Naive thymus-derived CD4-positive, alpha-beta T cell (primary cell): Measurements from ENCODE around the gene MBP. TPM values are rescaled to one million over a fixed set of nuclear protein-coding genes. Genes with fewer than 3 reads are reported as not detected.

ENCODE experiments used
- ATAC-seq: fragments of 150-1000 bp; cut with Tn5 transposase; 2 replicates; pipeline ENCODE4 v1.10.0; 2021; ENCODE audit warnings: mild to moderate bottlenecking, moderate library complexity
- CTCF ChIA-PET: fragments of 350-600 bp; sonication (Branson Sonifier 250); formaldehyde crosslinking; loops from one replicate; lab custom pipeline; 2021; ENCODE audit warnings: antibody characterized with exemption; lab: Charles Lee
- POLR2A ChIA-PET: fragments of 350-600 bp; sonication (Branson Sonifier 250); formaldehyde crosslinking; loops from one replicate; lab custom pipeline; 2021; ENCODE audit warnings: antibody characterized with exemption, inconsistent platforms; lab: Charles Lee
- DNase-seq, 9 donors: peaks; one replicate each; pipeline versions ENCODE4 v3.0.0 to v3.0.0-alpha.2; 2020 to 2022; ENCODE audit warnings: mixed read lengths in 1 of 9
- H3K27ac ChIP-seq: one replicate; pipeline ENCODE4 v1.7.0; 2013; ENCODE audit warnings: mild to moderate bottlenecking, low read depth, low read length, moderate library complexity
- H3K27me3 ChIP-seq, 2 donors: one replicate each; pipeline ENCODE4 v1.7.0; 2013; ENCODE audit warnings: low read length in 2 of 2, mild to moderate bottlenecking in 2 of 2, moderate library complexity in 2 of 2; ENCODE audit not compliant: control insufficient read depth in 2 of 2, insufficient read depth in 2 of 2
- H3K36me3 ChIP-seq, 3 experiments: 1 replicate in 2 of 3; 2 replicates in 1 of 3; pipeline ENCODE4 v1.7.0; 2013; ENCODE audit warnings: low read length in 3 of 3, mild to moderate bottlenecking in 3 of 3, moderate library complexity in 1 of 3; ENCODE audit not compliant: insufficient read depth in 3 of 3, control insufficient read depth in 2 of 3
- H3K4me1 ChIP-seq, 2 donors: one replicate each; pipeline ENCODE4 v1.7.0; 2013; ENCODE audit warnings: low read length in 2 of 2, mild to moderate bottlenecking in 2 of 2, moderate library complexity in 1 of 2; ENCODE audit not compliant: control insufficient read depth in 2 of 2, insufficient read depth in 2 of 2
- H3K4me3 ChIP-seq: 2 replicates; pipeline ENCODE4 v1.7.0; 2013; ENCODE audit warnings: mild to moderate bottlenecking, low read length
- H3K9me3 ChIP-seq, 3 experiments: 1 replicate in 2 of 3; 2 replicates in 1 of 3; pipeline ENCODE4 v1.7.0; 2013; ENCODE audit warnings: low read length in 3 of 3; ENCODE audit not compliant: control insufficient read depth in 2 of 3
- H3K27ac Mint-ChIP-seq, 9 donors: one replicate each; pipeline ENCODE4 v1.8.0; 2020 to 2022; ENCODE audit warnings: mixed read lengths in 9 of 9, mild to moderate bottlenecking in 8 of 9, moderate library complexity in 5 of 9, inconsistent platforms in 2 of 9
- H3K27me3 Mint-ChIP-seq, 5 donors: one replicate each; pipeline ENCODE4 v1.8.0; 2021 to 2022; ENCODE audit warnings: mixed read lengths in 5 of 5, mild to moderate bottlenecking in 1 of 5
- H3K36me3 Mint-ChIP-seq, 5 donors: one replicate each; pipeline ENCODE4 v1.8.0; 2020 to 2022; ENCODE audit warnings: mixed read lengths in 5 of 5, mild to moderate bottlenecking in 3 of 5, inconsistent platforms in 1 of 5
- H3K4me1 Mint-ChIP-seq, 7 donors: one replicate each; pipeline ENCODE4 v1.8.0; 2020 to 2022; ENCODE audit warnings: mixed read lengths in 7 of 7, mild to moderate bottlenecking in 3 of 7, inconsistent platforms in 1 of 7
- H3K4me3 Mint-ChIP-seq, 10 donors: one replicate each; pipeline ENCODE4 v1.8.0; 2020 to 2022; ENCODE audit warnings: mild to moderate bottlenecking in 10 of 10, mixed read lengths in 10 of 10, moderate library complexity in 6 of 10, inconsistent platforms in 2 of 10
- H3K9me3 Mint-ChIP-seq, 11 donors: one replicate each; pipeline ENCODE4 v1.8.0; 2020 to 2022; ENCODE audit warnings: mixed read lengths in 11 of 11, mild to moderate bottlenecking in 4 of 11, inconsistent platforms in 1 of 11, moderate library complexity in 1 of 11
- intact Hi-C, 2 donors: fragments of 100-400 bp; cut with micrococcal nuclease; formaldehyde crosslinking; loops; one replicate each; pipeline ENCODE4 v1.15.1; 2023
- polyA plus RNA-seq, 2 donors: library from polyadenylated mRNA; unstranded; fragments of 300-500 nt; fragmentation: Illumina TruSeq; gene quantifications; one replicate each; pipeline ENCODE4 v1.2.3, GENCODE V29; 2021
- total RNA-seq, 6 experiments: library from RNA in 5 of 6; stranded (reverse) in 5 of 6; gene quantifications; 1 replicate in 5 of 6; 2 replicates in 1 of 6; pipeline ENCODE4 v1.2.3 and lab custom pipeline; 2021 to 2026

Gene MBP
- total and polyA plus RNA-seq, 7 experiments from 2014 or later: 88.3 to 152 (median 107) TPM

DNA sequence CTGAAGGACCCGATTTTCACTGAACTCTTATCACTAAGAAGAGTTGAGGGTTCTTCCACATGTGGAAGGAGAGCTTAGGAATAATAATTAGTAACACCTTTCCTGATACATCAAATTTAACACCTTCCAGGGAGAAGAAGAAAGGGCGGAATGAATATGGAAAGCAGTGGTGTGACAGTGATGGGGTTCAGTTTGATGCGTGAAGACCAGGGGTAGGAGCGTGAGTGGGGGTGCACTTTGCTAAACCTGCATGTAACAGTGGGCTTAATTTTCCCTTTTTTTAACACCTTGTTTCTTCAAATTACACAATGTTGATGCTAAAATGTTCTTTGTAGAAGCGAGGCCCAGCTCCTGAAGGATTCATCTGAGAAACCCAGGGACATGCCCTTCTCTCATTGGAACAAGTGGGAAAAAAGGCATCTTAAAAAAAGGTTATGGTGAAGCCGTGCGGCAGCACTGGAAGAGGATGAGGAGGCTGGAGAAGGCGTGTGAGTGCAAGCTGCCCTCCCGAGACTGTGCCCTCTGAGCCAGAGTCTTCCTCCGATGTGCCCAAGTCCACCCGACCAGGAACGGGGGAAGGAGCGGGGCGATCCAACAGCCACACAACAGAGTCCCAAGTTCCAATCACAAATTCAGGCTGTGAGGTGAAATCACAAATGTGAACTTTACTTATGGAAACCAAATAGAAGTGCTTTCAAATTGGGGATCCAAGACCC lies 80.8 kb downstream of the MBP start:
- intact Hi-C loops: no loop called here
- Mint-ChIP-seq H3K27ac (peak overlapping the region; percentile 39 to 100 (median 95)), H3K4me1 (peaks cover 46 to 70% (median 68%) of the 10 kb centered on the region in 7 donors), H3K9me3 (no peaks in the 10 kb centered on the region), H3K27me3 (no peaks in the 10 kb centered on the region), H3K36me3 (peaks cover 7 to 18% (median 12%) of the 10 kb centered on the region in 5 donors), H3K4me3 (peak overlapping the region in 3 of 10 donors; percentile 19 to 55 (median 39))
- DNase-seq (no peak), ATAC-seq (no peak)
- Histone ChIP-seq H3K9me3 (no peaks in the 10 kb centered on the region), H3K4me3 (no peak overlapping the region), H3K27me3 (no peaks in the 10 kb centered on the region), H3K4me1 (peaks cover 49 to 54% of the 10 kb centered on the region in 2 donors), H3K36me3 (peaks cover 0 to 11% (median 0%) of the 10 kb centered on the region in 3 experiments), H3K27ac (peak overlapping the region; percentile 83)
- POLR2A ChIA-PET: interaction anchor here (0.9 to 2.0 kb wide), 3 partner anchors 11 to 95 kb away, joined by 3 to 5 read pairs (median 3); no protein-coding TSS in a partner anchor
- CTCF ChIA-PET: interaction anchor here (0.8 to 1.8 kb wide), 2 partner anchors 49 to 52 kb away, joined by 3 to 5 read pairs; no protein-coding TSS in a partner anchor

DNA sequence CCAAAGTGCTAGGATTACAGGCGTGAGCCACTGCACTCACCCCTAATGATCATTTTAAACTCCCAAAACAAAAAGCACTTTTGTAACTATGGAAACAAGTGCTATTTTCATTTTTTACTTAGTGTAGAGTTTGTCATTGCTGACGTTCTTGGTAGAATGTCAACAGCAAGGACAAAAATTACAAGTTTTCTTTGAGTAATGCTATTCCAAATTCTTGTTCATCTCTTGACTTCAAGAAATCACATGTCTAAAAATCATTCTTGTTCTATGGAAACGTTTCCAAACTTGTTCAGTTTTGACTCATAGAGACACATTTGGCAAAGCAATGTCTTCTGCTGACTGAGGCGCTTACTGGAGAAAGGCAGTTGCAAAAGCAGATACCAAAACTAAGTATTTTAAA lies 82.6 kb downstream of the MBP start:
- POLR2A ChIA-PET: interaction anchor here (2.0 kb wide), 1 partner anchor 13 kb away, joined by 5 read pairs; no protein-coding TSS in a partner anchor
- Histone ChIP-seq H3K36me3 (peaks cover 0 to 20% (median 0%) of the 10 kb centered on the region in 3 experiments), H3K4me3 (no peak overlapping the region), H3K27ac (no peak overlapping the region), H3K27me3 (no peaks in the 10 kb centered on the region), H3K9me3 (no peaks in the 10 kb centered on the region), H3K4me1 (peaks cover 31 to 37% of the 10 kb centered on the region in 2 donors)
- no peaks in the 10 kb centered on the region for H3K9me3 Mint-ChIP-seq
- no peak overlapping the region for H3K27ac Mint-ChIP-seq
- no peak overlapping the region for H3K4me3 Mint-ChIP-seq
- H3K36me3 Mint-ChIP-seq: peaks cover 7 to 25% (median 16%) of the 10 kb centered on the region in 5 donors
- DNase-seq (no peak), ATAC-seq (no peak)
- CTCF ChIA-PET: interaction anchor here (0.8 to 1.8 kb wide), 2 partner anchors 50 to 419 kb away, joined by 3 to 5 read pairs; no protein-coding TSS in a partner anchor
- H3K4me1 Mint-ChIP-seq: peaks cover 29 to 59% (median 50%) of the 10 kb centered on the region in 7 donors
- no peaks in the 10 kb centered on the region for H3K27me3 Mint-ChIP-seq
- intact Hi-C loops: no loop called here

DNA sequence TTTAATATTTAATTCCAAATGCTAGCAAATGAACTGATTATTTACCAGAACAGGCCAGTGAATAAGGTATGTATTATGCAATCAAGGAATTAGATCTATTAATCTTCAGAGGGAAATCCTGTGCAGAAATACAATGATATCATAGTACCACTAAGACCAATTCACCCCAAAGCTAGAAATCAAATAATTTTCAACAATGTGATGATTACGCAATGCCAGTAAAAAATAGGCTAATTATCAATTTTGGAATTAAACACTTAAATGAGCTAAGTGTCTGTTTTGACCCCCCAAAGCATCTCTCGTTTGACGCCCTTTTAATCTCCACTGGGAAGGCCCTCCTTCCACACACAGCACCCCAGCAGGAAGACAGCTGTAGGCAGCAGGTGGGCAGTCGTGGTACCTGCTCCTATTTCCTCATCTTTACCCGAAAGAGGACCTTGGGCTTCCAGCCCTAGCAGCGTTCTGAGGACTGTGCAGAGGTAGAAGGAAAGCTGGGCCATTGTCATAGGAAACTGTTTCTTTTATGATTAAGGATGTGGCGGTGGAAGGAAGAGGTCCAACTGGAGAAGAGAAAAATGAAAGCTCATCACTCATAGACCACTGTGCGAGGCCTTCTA lies 84.7 kb downstream of the MBP start:
- no peak overlapping the region for H3K4me3 ChIP-seq
- Mint-ChIP-seq H3K27me3 (no peaks in the 10 kb centered on the region), H3K9me3 (no peaks in the 10 kb centered on the region), H3K4me3 (no peak overlapping the region), H3K4me1 (peaks cover 13 to 53% (median 41%) of the 10 kb centered on the region in 7 donors), H3K27ac (peak overlapping the region in 5 of 9 donors; percentile 5 to 76 (median 29)), H3K36me3 (peaks cover 14 to 44% (median 26%) of the 10 kb centered on the region in 5 donors)
- no peaks in the 10 kb centered on the region for H3K27me3 ChIP-seq
- H3K27ac ChIP-seq: no peak overlapping the region
- intact Hi-C loops: no loop called here
- peaks cover 0 to 21% (median 0%) of the 10 kb centered on the region in 3 experiments for H3K36me3 ChIP-seq
- H3K9me3 ChIP-seq: no peaks in the 10 kb centered on the region
- peaks cover 11 to 18% of the 10 kb centered on the region in 2 donors for H3K4me1 ChIP-seq
- ATAC-seq (no peak), DNase-seq (no peak)
- ChIA-PET POLR2A (interaction anchor here (0.8 kb wide), 1 partner anchor 15 kb away, joined by 3 read pairs; no protein-coding TSS in a partner anchor), CTCF (interaction anchor here (1.7 kb wide), 1 partner anchor 48 kb away, joined by 4 read pairs; no protein-coding TSS in a partner anchor)

DNA sequence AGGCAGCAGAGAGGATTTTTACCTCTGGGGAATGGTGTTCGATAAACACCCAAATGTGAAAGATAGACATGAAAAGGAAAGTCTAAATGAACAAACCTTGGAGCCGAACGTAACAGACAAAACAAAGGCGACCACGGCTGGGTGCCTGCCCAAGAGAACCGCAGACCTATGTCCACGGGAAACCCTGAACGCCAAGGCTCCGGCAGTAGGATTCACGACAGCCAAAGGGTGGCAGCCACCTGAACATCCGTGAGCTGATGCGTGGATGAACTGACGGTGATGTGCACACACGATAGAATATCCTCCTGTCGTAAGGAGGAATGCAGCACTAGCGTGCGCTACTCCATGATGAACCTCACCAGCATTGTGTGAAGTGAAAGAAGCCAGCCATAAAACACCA lies 85.6 kb downstream of the MBP start:
- no peak overlapping the region for H3K4me3 Mint-ChIP-seq
- Histone ChIP-seq H3K4me3 (no peak overlapping the region), H3K36me3 (peaks cover 0 to 21% (median 0%) of the 10 kb centered on the region in 3 experiments), H3K27ac (no peak overlapping the region), H3K27me3 (no peaks in the 10 kb centered on the region), H3K9me3 (no peaks in the 10 kb centered on the region), H3K4me1 (peaks cover 2 to 9% of the 10 kb centered on the region in 2 donors)
- CTCF ChIA-PET: interaction anchor here (0.7 to 1.7 kb wide), 2 partner anchors 8 to 47 kb away, joined by 3 to 4 read pairs; no protein-coding TSS in a partner anchor
- peak overlapping the region in 4 of 9 donors; percentile 13 to 80 (median 30) for H3K27ac Mint-ChIP-seq
- POLR2A ChIA-PET: interaction anchor here (0.7 kb wide), 1 partner anchor 37 kb away, joined by 3 read pairs; no protein-coding TSS in a partner anchor
- intact Hi-C loops: no loop called here
- no peaks in the 10 kb centered on the region for H3K27me3 Mint-ChIP-seq
- no peaks in the 10 kb centered on the region for H3K9me3 Mint-ChIP-seq
- H3K36me3 Mint-ChIP-seq: peaks cover 14 to 50% (median 26%) of the 10 kb centered on the region in 5 donors
- H3K4me1 Mint-ChIP-seq: peaks cover 7 to 49% (median 38%) of the 10 kb centered on the region in 7 donors
- DNase-seq (no peak), ATAC-seq (no peak)

DNA sequence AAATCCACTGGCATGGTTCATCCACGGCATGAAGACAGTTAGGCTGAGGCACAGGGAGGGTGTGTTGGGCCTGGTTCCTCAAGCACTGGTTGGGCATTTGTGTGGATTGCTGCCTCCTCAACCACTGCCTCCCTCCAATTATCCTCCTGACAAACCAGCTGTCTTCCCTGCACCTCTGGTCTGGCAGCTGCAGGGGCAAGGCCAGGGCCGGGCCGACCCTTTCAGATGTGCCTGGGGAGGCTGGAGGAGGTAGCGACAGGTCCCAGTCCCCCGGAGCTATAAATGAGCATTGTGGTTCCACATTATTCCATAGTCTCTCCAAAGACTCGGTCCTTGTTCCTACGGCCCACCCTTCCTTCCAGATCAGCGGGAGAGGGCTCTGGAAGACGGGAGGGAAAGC lies 86.2 kb downstream of the MBP start:
- Histone ChIP-seq H3K4me3 (no peak overlapping the region), H3K9me3 (no peaks in the 10 kb centered on the region), H3K4me1 (peaks cover 0 to 3% of the 10 kb centered on the region in 2 donors), H3K27me3 (no peaks in the 10 kb centered on the region), H3K36me3 (peaks cover 0 to 21% (median 0%) of the 10 kb centered on the region in 3 experiments), H3K27ac (no peak overlapping the region)
- no peak for ATAC-seq
- Mint-ChIP-seq H3K4me1 (peaks cover 5 to 44% (median 32%) of the 10 kb centered on the region in 7 donors), H3K4me3 (no peak overlapping the region), H3K9me3 (no peaks in the 10 kb centered on the region), H3K36me3 (peaks cover 12 to 53% (median 26%) of the 10 kb centered on the region in 5 donors), H3K27ac (peak overlapping the region in 5 of 9 donors; percentile 7 to 80 (median 32)), H3K27me3 (no peaks in the 10 kb centered on the region)
- ChIA-PET POLR2A (interaction anchor here (0.7 to 1.4 kb wide), 3 partner anchors 14 to 46 kb away, joined by 3 read pairs; no protein-coding TSS in a partner anchor), CTCF (interaction anchor here (0.7 kb wide), 1 partner anchor 9 kb away, joined by 3 read pairs; no protein-coding TSS in a partner anchor)
- intact Hi-C loops: no loop called here
- no peak for DNase-seq

DNA sequence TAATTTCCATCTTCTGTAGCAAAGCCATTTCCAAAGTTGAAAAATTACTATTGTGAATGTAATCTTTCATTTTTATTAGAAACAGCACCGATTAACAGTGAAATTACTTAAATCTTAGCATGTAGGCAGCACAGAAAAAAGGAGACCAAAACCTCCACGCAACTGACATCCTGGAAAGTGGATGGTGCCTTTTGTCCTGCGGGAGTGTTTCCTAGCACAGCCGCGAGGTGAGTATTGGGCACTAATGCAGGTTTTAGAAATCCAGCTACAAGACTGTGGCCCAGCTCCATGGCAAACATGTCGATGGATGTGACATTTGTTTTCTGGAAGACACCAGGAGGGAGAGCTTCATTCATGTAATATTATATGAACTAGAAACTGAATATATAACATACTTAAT lies 86.9 kb downstream of the MBP start:
- Mint-ChIP-seq H3K27me3 (no peaks in the 10 kb centered on the region), H3K36me3 (peaks cover 11 to 53% (median 26%) of the 10 kb centered on the region in 5 donors), H3K9me3 (no peaks in the 10 kb centered on the region), H3K4me1 (peaks cover 6 to 41% (median 30%) of the 10 kb centered on the region in 7 donors), H3K4me3 (no peak overlapping the region), H3K27ac (peak overlapping the region in 3 of 9 donors; percentile 5 to 65 (median 40))
- CTCF ChIA-PET: interaction anchor here (0.6 kb wide), 1 partner anchor 628 kb away, joined by 3 read pairs; no protein-coding TSS in a partner anchor
- peaks cover 0 to 21% (median 0%) of the 10 kb centered on the region in 3 experiments for H3K36me3 ChIP-seq
- H3K9me3 ChIP-seq: no peaks in the 10 kb centered on the region
- no peaks in the 10 kb centered on the region for H3K27me3 ChIP-seq
- POLR2A ChIA-PET: interaction anchor here (0.8 to 1.4 kb wide), 2 partner anchors 13 to 45 kb away, joined by 3 read pairs; no protein-coding TSS in a partner anchor
- H3K4me1 ChIP-seq: no peaks in the 10 kb centered on the region
- intact Hi-C loops: no loop called here
- DNase-seq (no peak), ATAC-seq (no peak)
- no peak overlapping the region for H3K27ac ChIP-seq
- no peak overlapping the region for H3K4me3 ChIP-seq
